Measurements from ENCODE around the gene PPWD1.

DNA sequence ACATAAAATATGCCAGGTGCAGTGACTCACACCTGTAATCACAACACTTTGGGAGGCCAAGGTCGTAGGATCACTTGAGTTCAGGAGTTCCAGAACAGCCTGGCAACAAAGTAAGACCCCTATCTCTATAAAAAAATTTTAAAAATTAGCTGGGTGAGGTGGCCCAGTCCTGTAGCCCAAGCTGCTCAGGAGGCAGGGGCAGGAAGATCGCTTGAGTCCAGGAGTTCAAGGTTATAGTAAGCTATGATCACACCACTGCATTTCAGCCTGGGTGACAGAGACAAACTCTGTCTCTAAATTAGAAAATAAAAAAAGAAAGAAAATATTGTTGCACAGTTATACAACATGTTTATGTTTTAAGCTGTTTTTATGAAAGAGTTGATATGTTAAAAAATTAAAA, 6.9 kb upstream of the PPWD1 start:
- TF ChIP-seq CTCF (IDR thresholded peaks at IDR 0.05) (no peak), ZFX (IDR thresholded peaks at IDR 0.05; ENCODE audit: borderline replicate concordance) (no peak)

Measured in 22Rv1 (cell line).